Activated T-helper 2 cell treated with anti-CD3 and anti-CD28 coated beads, Interferon-gamma antibody, Interleukin-2, Interleukin-4, amounts not matched to agents 10 μg/mL and 5 μg/mL and 100 μg/mL, durations not matched to agents 14 hours and 24 hours and 36 hours (primary cell): ENCODE results near the gene UCN3. TPM values are rescaled to one million over a fixed set of nuclear protein-coding genes. Genes with fewer than 3 reads are reported as not detected.
"Not testable (repeated sequence)": the region's sequence is repeated elsewhere in the genome, so short reads cannot be mapped to it uniquely, and the experiment has no call there.

Experiments
- DNase-seq: peaks from one replicate; pipeline ENCODE4 v3.0.0; 2021; ENCODE audit warnings: low spot score
- H3K27ac Mint-ChIP-seq: one replicate; pipeline ENCODE4 v1.8.0; 2021; ENCODE audit warnings: mixed read lengths
- H3K27me3 Mint-ChIP-seq: one replicate; pipeline ENCODE4 v1.8.0; 2021; ENCODE audit warnings: low read depth, mixed read lengths
- H3K36me3 Mint-ChIP-seq: one replicate; pipeline ENCODE4 v1.8.0; 2021; ENCODE audit warnings: low read depth, mixed read lengths
- H3K4me1 Mint-ChIP-seq: one replicate; pipeline ENCODE4 v1.8.0; 2021; ENCODE audit warnings: low read depth, mixed read lengths
- H3K4me3 Mint-ChIP-seq: one replicate; pipeline ENCODE4 v1.8.0; 2021; ENCODE audit warnings: low read depth, mild to moderate bottlenecking, moderate library complexity, mixed read lengths
- H3K9me3 Mint-ChIP-seq: one replicate; pipeline ENCODE4 v1.8.0; 2021; ENCODE audit warnings: mixed read lengths
- intact Hi-C: fragments of 100-400 bp; cut with micrococcal nuclease; formaldehyde crosslinking; loops from one replicate; pipeline ENCODE4 v1.15.1; 2023
- total RNA-seq: library from RNA; stranded (reverse); gene quantifications from 2 replicates; pipeline ENCODE4 v1.2.3, GENCODE V29; 2022

Gene UCN3
- total RNA-seq, 1 donor from 2014 or later: not detected

GRCh38 chr10:5373307-5373706 lies 8.5 kb downstream of the UCN3 start:
- Mint-ChIP-seq H3K4me3 (no peak overlapping the region), H3K27me3 (no peaks in the 10 kb centered on the region), H3K27ac (no peak overlapping the region), H3K36me3 (no peaks in the 10 kb centered on the region), H3K9me3 (peaks cover 17% of the 10 kb centered on the region), H3K4me1 (no peaks in the 10 kb centered on the region)
- no peak for DNase-seq
- intact Hi-C loops: no loop called here

- intact Hi-C loops: no loop called here
- H3K4me3 Mint-ChIP-seq: no peak overlapping the region
- no peaks in the 10 kb centered on the region for H3K4me1 Mint-ChIP-seq
- no peaks in the 10 kb centered on the region for H3K36me3 Mint-ChIP-seq
- DNase-seq: no peak
- peaks cover 17% of the 10 kb centered on the region for H3K9me3 Mint-ChIP-seq
- no peaks in the 10 kb centered on the region for H3K27me3 Mint-ChIP-seq
- no peak overlapping the region for H3K27ac Mint-ChIP-seq
These were observed 9.3 kb downstream of the UCN3 start for GRCh38 chr10:5373891-5374611.

- H3K27me3 Mint-ChIP-seq: no peaks in the 10 kb centered on the region
- no peak for DNase-seq
- H3K4me3 Mint-ChIP-seq: no peak overlapping the region
- intact Hi-C loops: no loop called here
- peaks cover 4% of the 10 kb centered on the region for H3K9me3 Mint-ChIP-seq
- no peaks in the 10 kb centered on the region for H3K4me1 Mint-ChIP-seq
- no peaks in the 10 kb centered on the region for H3K36me3 Mint-ChIP-seq
- no peak overlapping the region for H3K27ac Mint-ChIP-seq
These were observed 11.7 kb downstream of the UCN3 start for GRCh38 chr10:5376450-5376849.

GRCh38 chr10:5379202-5379601 lies 14.4 kb downstream of the UCN3 start:
- DNase-seq, H3K9me3 Mint-ChIP-seq, H3K27ac Mint-ChIP-seq, H3K4me3 Mint-ChIP-seq, H3K4me1 Mint-ChIP-seq, H3K27me3 Mint-ChIP-seq, H3K36me3 Mint-ChIP-seq, intact Hi-C loops: not testable (repeated sequence)

- not testable (repeated sequence) for H3K27ac Mint-ChIP-seq, H3K27me3 Mint-ChIP-seq, H3K4me1 Mint-ChIP-seq, H3K36me3 Mint-ChIP-seq, DNase-seq, H3K9me3 Mint-ChIP-seq, H3K4me3 Mint-ChIP-seq
- intact Hi-C loops: loop anchor here (10.0 kb wide), 2 partner anchors 86 to 566 kb away; no protein-coding TSS in a partner anchor
These were observed 15.6 kb downstream of the UCN3 start for GRCh38 chr10:5380395-5380794.

- H3K27me3 Mint-ChIP-seq: peaks cover 3% of the 10 kb centered on the region
- no peak overlapping the region for H3K4me3 Mint-ChIP-seq
- peaks cover 4% of the 10 kb centered on the region for H3K9me3 Mint-ChIP-seq
- no peak for DNase-seq
- no peaks in the 10 kb centered on the region for H3K36me3 Mint-ChIP-seq
- H3K27ac Mint-ChIP-seq: no peak overlapping the region
- H3K4me1 Mint-ChIP-seq: no peaks in the 10 kb centered on the region
- intact Hi-C loops: loop anchor here (10.0 kb wide), 2 partner anchors 86 to 566 kb away; no protein-coding TSS in a partner anchor
These were observed 16.4 kb downstream of the UCN3 start for GRCh38 chr10:5381187-5381586.

- intact Hi-C loops: loop anchor here (10.0 kb wide), 2 partner anchors 90 to 570 kb away; no protein-coding TSS in a partner anchor
- Mint-ChIP-seq H3K4me3 (no peak overlapping the region), H3K27me3 (peaks cover 3% of the 10 kb centered on the region), H3K36me3 (no peaks in the 10 kb centered on the region), H3K4me1 (no peaks in the 10 kb centered on the region), H3K9me3 (peaks cover 22% of the 10 kb centered on the region), H3K27ac (no peak overlapping the region)
- no peak for DNase-seq
These were observed 20.5 kb downstream of the UCN3 start for GRCh38 chr10:5385224-5385623.

GRCh38 chr10:5387169-5387568 lies 22.4 kb downstream of the UCN3 start:
- Mint-ChIP-seq H3K4me1 (no peaks in the 10 kb centered on the region), H3K4me3 (no peak overlapping the region), H3K9me3 (peaks cover 41% of the 10 kb centered on the region), H3K36me3 (peaks cover 3% of the 10 kb centered on the region), H3K27me3 (peaks cover 3% of the 10 kb centered on the region), H3K27ac (no peak overlapping the region)
- DNase-seq: no peak
- intact Hi-C loops: loop anchor here (1.0 to 10.0 kb wide), 3 partner anchors 47 to 572 kb away; no protein-coding TSS in a partner anchor

GRCh38 chr10:5390607-5391205 lies 25.9 kb downstream of the UCN3 start:
- intact Hi-C loops: no loop called here
- DNase-seq: no peak
- no peaks in the 10 kb centered on the region for H3K4me1 Mint-ChIP-seq
- peaks cover 3% of the 10 kb centered on the region for H3K36me3 Mint-ChIP-seq
- no peak overlapping the region for H3K4me3 Mint-ChIP-seq
- peaks cover 44% of the 10 kb centered on the region for H3K9me3 Mint-ChIP-seq
- no peak overlapping the region for H3K27ac Mint-ChIP-seq
- no peaks in the 10 kb centered on the region for H3K27me3 Mint-ChIP-seq

- intact Hi-C loops: no loop called here
- no peak overlapping the region for H3K4me3 Mint-ChIP-seq
These were observed 27.0 kb downstream of the UCN3 start for GRCh38 chr10:5391790-5392189.

GRCh38 chr10:5393529-5393928 lies 28.8 kb downstream of the UCN3 start:
- Mint-ChIP-seq H3K27ac (no peak overlapping the region), H3K4me3 (no peak overlapping the region), H3K36me3 (peaks cover 3% of the 10 kb centered on the region), H3K27me3 (peaks cover 8% of the 10 kb centered on the region), H3K4me1 (no peaks in the 10 kb centered on the region), H3K9me3 (peaks cover 39% of the 10 kb centered on the region)
- no peak for DNase-seq
- intact Hi-C loops: no loop called here

More at GRCh38 chr10:5391790-5392189, 27.0 kb downstream of the UCN3 start:
- Mint-ChIP-seq H3K9me3 (peaks cover 44% of the 10 kb centered on the region), H3K4me1 (no peaks in the 10 kb centered on the region), H3K27ac (no peak overlapping the region), H3K36me3 (peaks cover 3% of the 10 kb centered on the region), H3K27me3 (no peaks in the 10 kb centered on the region)
- DNase-seq: no peak

- Mint-ChIP-seq H3K4me1 (no peaks in the 10 kb centered on the region), H3K9me3 (peaks cover 23% of the 10 kb centered on the region), H3K4me3 (no peak overlapping the region), H3K27ac (no peak overlapping the region), H3K27me3 (peaks cover 18% of the 10 kb centered on the region), H3K36me3 (peaks cover 3% of the 10 kb centered on the region)
- intact Hi-C loops: no loop called here
- no peak for DNase-seq
These were observed 30.4 kb downstream of the UCN3 start for GRCh38 chr10:5395168-5395567.

- no peak overlapping the region for H3K27ac Mint-ChIP-seq
- H3K4me1 Mint-ChIP-seq: no peaks in the 10 kb centered on the region
- intact Hi-C loops: no loop called here
- peaks cover 8% of the 10 kb centered on the region for H3K9me3 Mint-ChIP-seq
- H3K27me3 Mint-ChIP-seq: peaks cover 22% of the 10 kb centered on the region
- no peaks in the 10 kb centered on the region for H3K36me3 Mint-ChIP-seq
- H3K4me3 Mint-ChIP-seq: no peak overlapping the region
- DNase-seq: no peak
These were observed 32.0 kb downstream of the UCN3 start for GRCh38 chr10:5396556-5397300.
